Testis (tissue), 2 donors: ENCODE data around the gene NKIRAS1.

ENCODE experiments used
- POLR2A ChIP-seq: fragments of 450-650 bp; IDR thresholded peaks from one replicate; pipeline ENCODE4 v1.6.1; 2017; ENCODE audit warnings: antibody characterized with exemption, mild to moderate bottlenecking, moderate library complexity
- TF ChIP-seq, protein P1 (sequence below), 3 experiments: fragments of 450-650 bp in 2 of 3; fragments of 200-600 bp in 1 of 3; sonication (generic) in 1 of 3; IDR thresholded peaks; one replicate each; pipeline ENCODE4 v1.5.1; 2016 to 2019; ENCODE audit warnings: antibody characterized with exemption in 3 of 3, mild to moderate bottlenecking in 2 of 3, moderate library complexity in 1 of 3

DNA sequence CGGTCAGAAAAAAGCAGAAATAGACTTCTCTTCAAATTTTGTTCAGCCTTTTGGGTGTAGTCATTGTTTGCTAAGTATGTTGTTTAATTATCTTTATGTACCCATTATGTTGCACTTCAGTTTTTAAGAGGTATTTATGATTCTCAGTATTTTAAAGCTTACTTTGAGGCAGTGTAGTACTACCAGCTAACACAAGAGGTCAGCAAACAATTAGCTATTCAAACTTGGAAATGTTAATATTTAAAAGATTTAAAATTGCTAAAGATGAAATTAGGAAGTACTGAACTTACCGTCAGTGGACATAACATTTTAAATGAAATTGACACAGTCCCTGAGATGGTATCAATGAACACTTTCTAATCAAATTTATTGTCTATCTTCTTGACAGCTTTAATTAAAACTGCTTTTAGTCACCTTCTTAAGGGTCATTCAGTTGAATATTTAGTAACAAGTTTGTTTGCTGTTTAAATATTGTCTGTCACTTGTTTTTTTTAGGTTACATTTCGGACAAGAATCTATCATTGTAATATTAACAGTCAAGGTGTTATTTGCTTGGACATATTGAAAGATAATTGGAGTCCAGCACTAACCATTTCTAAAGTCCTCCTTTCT lies 28.1 kb downstream of the NKIRAS1 start:
- TF ChIP-seq, protein P1, sequence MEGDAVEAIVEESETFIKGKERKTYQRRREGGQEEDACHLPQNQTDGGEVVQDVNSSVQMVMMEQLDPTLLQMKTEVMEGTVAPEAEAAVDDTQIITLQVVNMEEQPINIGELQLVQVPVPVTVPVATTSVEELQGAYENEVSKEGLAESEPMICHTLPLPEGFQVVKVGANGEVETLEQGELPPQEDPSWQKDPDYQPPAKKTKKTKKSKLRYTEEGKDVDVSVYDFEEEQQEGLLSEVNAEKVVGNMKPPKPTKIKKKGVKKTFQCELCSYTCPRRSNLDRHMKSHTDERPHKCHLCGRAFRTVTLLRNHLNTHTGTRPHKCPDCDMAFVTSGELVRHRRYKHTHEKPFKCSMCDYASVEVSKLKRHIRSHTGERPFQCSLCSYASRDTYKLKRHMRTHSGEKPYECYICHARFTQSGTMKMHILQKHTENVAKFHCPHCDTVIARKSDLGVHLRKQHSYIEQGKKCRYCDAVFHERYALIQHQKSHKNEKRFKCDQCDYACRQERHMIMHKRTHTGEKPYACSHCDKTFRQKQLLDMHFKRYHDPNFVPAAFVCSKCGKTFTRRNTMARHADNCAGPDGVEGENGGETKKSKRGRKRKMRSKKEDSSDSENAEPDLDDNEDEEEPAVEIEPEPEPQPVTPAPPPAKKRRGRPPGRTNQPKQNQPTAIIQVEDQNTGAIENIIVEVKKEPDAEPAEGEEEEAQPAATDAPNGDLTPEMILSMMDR (IDR thresholded peaks at IDR 0.05): peak; percentile 61 to 81 (median 61)
- no peak for TF ChIP-seq POLR2A
